ENCODE measurements around the gene MECP2. TPM values are rescaled to one million over a fixed set of nuclear protein-coding genes. Genes with fewer than 3 reads are reported as not detected.

The MECP2 gene
- polyA plus RNA-seq, 12 donors, result 16.5 to 30.0 (median 19.2) TPM; not detected in 1

- DNase-seq, result no peak
Measured at GRCh38 chrX:154064637-154065435, 32.7 kb downstream of the MECP2 start.

- DNase-seq, result no peak
Measured at GRCh38 chrX:154063234-154063633, 34.3 kb downstream of the MECP2 start.

GRCh38 chrX:154061801-154062200, 35.7 kb downstream of the MECP2 start:
- DNase-seq, result no peak

- DNase-seq, result no peak
Measured at GRCh38 chrX:154059729-154060245, 37.7 kb downstream of the MECP2 start.

- DNase-seq, result no peak
Measured at GRCh38 chrX:154059231-154059630, 38.3 kb downstream of the MECP2 start.

- no peak for DNase-seq
Measured at GRCh38 chrX:154058214-154058997, 39.1 kb downstream of the MECP2 start.

- DNase-seq, result no peak
Measured at GRCh38 chrX:154057791-154058190, 39.7 kb downstream of the MECP2 start.

GRCh38 chrX:154056770-154057241, 40.7 kb downstream of the MECP2 start:
- DNase-seq, result no peak

- DNase-seq, result peak; percentile 66
Measured at GRCh38 chrX:154051201-154051810, 46.2 kb downstream of the MECP2 start.

- no peak for DNase-seq
Measured at GRCh38 chrX:154050113-154050495, 47.4 kb downstream of the MECP2 start.

GRCh38 chrX:154049209-154050112, 48.1 kb downstream of the MECP2 start:
- DNase-seq, result no peak

- no peak for DNase-seq
Measured at GRCh38 chrX:154048398-154048797, 49.1 kb downstream of the MECP2 start.

- peak; percentile 22 for DNase-seq
Measured at GRCh38 chrX:154046940-154047610, 50.4 kb downstream of the MECP2 start.

GRCh38 chrX:154046031-154046781, 51.3 kb downstream of the MECP2 start:
- DNase-seq, result peak; percentile 62

- no peak for DNase-seq
Measured at GRCh38 chrX:154044091-154044490, 53.4 kb downstream of the MECP2 start.

- no peak for DNase-seq
Measured at GRCh38 chrX:154043003-154043763, 54.3 kb downstream of the MECP2 start.

- no peak for DNase-seq
Measured at GRCh38 chrX:154040863-154041262, 56.7 kb downstream of the MECP2 start.

GRCh38 chrX:154040307-154040756, 57.2 kb downstream of the MECP2 start:
- DNase-seq, result no peak

- no peak for DNase-seq
Measured at GRCh38 chrX:154039577-154039976, 57.9 kb downstream of the MECP2 start.
